Neural cell (in vitro differentiated cells): ENCODE results near the gene HM13. TPM values are rescaled to one million over a fixed set of nuclear protein-coding genes. Genes with fewer than 3 reads are reported as not detected.
"Not testable (repeated sequence)": the region's sequence is repeated elsewhere in the genome, so short reads cannot be mapped to it uniquely, and the experiment has no call there.

Source experiments
- H2AFZ ChIP-seq: fragments of 200-600, 300-800 bp; sonication (generic), shearing (Covaris generic); 2 replicates; pipeline ENCODE4 v1.6.0; 2014; ENCODE audit warnings: low read depth, mild to moderate bottlenecking, antibody characterized with exemption, low read length, moderate library complexity
- H3F3A ChIP-seq: fragments of 200-600 bp; shearing (Covaris generic); 2 replicates; pipeline ENCODE4 v1.6.1; 2016; ENCODE audit warnings: mild to moderate bottlenecking, moderate library complexity, mixed read lengths, antibody characterized with exemption, low read length; ENCODE audit not compliant: insufficient read depth, poor library complexity, severe bottlenecking
- H3K27ac ChIP-seq: fragments of 200-600, 300-800 bp; sonication (generic), shearing (Covaris generic); 2 replicates; pipeline ENCODE4 v1.5.1; 2014; ENCODE audit warnings: mild to moderate bottlenecking, low read length, moderate library complexity
- H3K27me3 ChIP-seq: fragments of 300-800, 200-600 bp; sonication (generic), shearing (Covaris generic); 2 replicates; pipeline ENCODE4 v1.6.0; 2014; ENCODE audit warnings: mild to moderate bottlenecking, low read depth, low read length, moderate library complexity; ENCODE audit not compliant: insufficient read depth
- H3K36me3 ChIP-seq: fragments of 300-800, 200-600 bp; sonication (generic), shearing (Covaris generic); 2 replicates; pipeline ENCODE4 v1.5.1; 2014; ENCODE audit warnings: mild to moderate bottlenecking, antibody characterized with exemption, low read length, moderate library complexity; ENCODE audit not compliant: insufficient read depth
- H3K4me2 ChIP-seq: fragments of 300-800, 200-600 bp; sonication (generic), shearing (Covaris generic); 2 replicates; pipeline ENCODE4 v1.6.0; 2014; ENCODE audit warnings: mild to moderate bottlenecking, low read length
- H3K4me3 ChIP-seq: fragments of 300-800, 200-600 bp; sonication (generic), shearing (Covaris generic); 2 replicates; pipeline ENCODE4 v1.5.1; 2014; ENCODE audit warnings: mild to moderate bottlenecking, low read length, moderate library complexity
- H3K79me2 ChIP-seq: fragments of 200-600 bp; shearing (Covaris generic); replicated peaks from 2 replicates; pipeline ENCODE4 v1.6.0; 2014; ENCODE audit warnings: mild to moderate bottlenecking, low read length, moderate library complexity; ENCODE audit not compliant: insufficient read depth
- H3K9ac ChIP-seq: fragments of 300-800, 200-600 bp; sonication (generic), shearing (Covaris generic); 2 replicates; pipeline ENCODE4 v1.6.1; 2016; ENCODE audit warnings: mild to moderate bottlenecking, low read length, mixed read lengths
- H3K9me2 ChIP-seq: fragments of 200-600 bp; shearing (Covaris generic); 2 replicates; pipeline ENCODE4 v1.6.1; 2016; ENCODE audit warnings: mild to moderate bottlenecking, low read length, mixed read lengths; ENCODE audit not compliant: insufficient read depth
- H3K9me3 ChIP-seq: fragments of 200-600, 300-800 bp; sonication (generic), shearing (Covaris generic); 2 replicates; pipeline ENCODE4 v1.6.1; 2016; ENCODE audit warnings: mild to moderate bottlenecking, mixed run types, low read length, moderate library complexity, mixed read lengths
- H4K20me1 ChIP-seq: fragments of 200-600 bp; shearing (Covaris generic); 2 replicates; pipeline ENCODE4 v1.6.1; 2016; ENCODE audit warnings: mild to moderate bottlenecking, mixed run types; ENCODE audit not compliant: insufficient read depth
- EP300 ChIP-seq: fragments of 450-650 bp; conservative IDR thresholded peaks from 2 replicates; pipeline ENCODE4 v1.6.1; 2014; ENCODE audit warnings: antibody characterized with exemption, mild to moderate bottlenecking, moderate library complexity; ENCODE audit not compliant: poor library complexity, severe bottlenecking
- EZH2 ChIP-seq: fragments of 200-600, 300-800 bp; shearing (Covaris generic), sonication (generic); IDR thresholded peaks from 2 replicates; pipeline ENCODE4 v1.6.1; 2014; ENCODE audit warnings: antibody characterized with exemption, low read length, borderline replicate concordance, mild to moderate bottlenecking; ENCODE audit not compliant: insufficient read depth, poor library complexity, severe bottlenecking
- MXI1 ChIP-seq: fragments of 450-650 bp; conservative IDR thresholded peaks from 2 replicates; pipeline ENCODE4 v1.6.1; 2014; ENCODE audit warnings: antibody characterized with exemption, mild to moderate bottlenecking; ENCODE audit not compliant: poor library complexity, severe bottlenecking
- POLR2AphosphoS5 ChIP-seq: IDR thresholded peaks from 2 replicates; pipeline ENCODE4 v1.6.1; 2012
- RAD21 ChIP-seq: fragments of 450-650 bp; conservative IDR thresholded peaks from 2 replicates; pipeline ENCODE4 v1.6.1; 2014; ENCODE audit warnings: antibody characterized with exemption, mild to moderate bottlenecking, moderate library complexity
- SMC3 ChIP-seq: fragments of 450-650 bp; conservative IDR thresholded peaks from 2 replicates; pipeline ENCODE4 v1.6.1; 2014; ENCODE audit warnings: antibody characterized with exemption, mild to moderate bottlenecking, moderate library complexity; ENCODE audit not compliant: poor library complexity
- TAF1 ChIP-seq: IDR thresholded peaks from 2 replicates; pipeline ENCODE4 v1.6.1; 2012; ENCODE audit warnings: low read depth
- polyA plus RNA-seq: library from polyadenylated mRNA; depleted of rRNA; stranded (reverse); fragments of >200 nt; gene quantifications from 2 replicates; pipeline ENCODE4 v1.2.3, GENCODE V29; 2014
- TF ChIP-seq, protein P1 (sequence below): IDR thresholded peaks from 2 replicates; pipeline ENCODE4 v1.6.1; 2012; ENCODE audit warnings: borderline replicate concordance
- TF ChIP-seq, protein P2 (sequence below): fragments of 450-650 bp; IDR thresholded peaks from 2 replicates; pipeline ENCODE4 v1.5.1; 2014; ENCODE audit warnings: antibody characterized with exemption, mild to moderate bottlenecking, moderate library complexity; ENCODE audit not compliant: poor library complexity, severe bottlenecking

The HM13 gene
- polyA plus RNA-seq, 1 donor from 2014 or later: 95.4 TPM

DNA sequence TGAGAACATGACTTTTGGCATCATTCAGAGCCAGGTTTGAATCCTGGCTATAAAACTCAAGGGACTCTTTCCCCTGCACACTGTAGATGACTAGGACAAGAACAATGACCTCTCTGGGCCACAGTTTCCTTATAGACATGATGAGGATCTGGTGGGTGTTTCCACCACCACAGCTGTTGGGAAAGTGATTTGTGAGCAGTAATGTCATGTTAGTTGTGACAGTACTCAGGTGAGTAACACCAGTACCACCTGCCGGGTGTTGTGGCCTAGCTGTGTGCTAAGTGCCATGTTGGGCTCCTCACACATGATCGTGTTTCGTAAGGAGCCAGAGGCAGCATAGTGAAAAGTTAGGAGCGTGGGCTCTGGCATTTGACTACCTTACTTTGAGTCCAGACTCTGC lies 24.1 kb downstream of the HM13 start:
- Histone ChIP-seq H3K9me3 (no peaks in the 10 kb centered on the region), H3K27ac (no peak overlapping the region), H3K79me2 (no peaks in the 10 kb centered on the region), H3K4me3 (no peak overlapping the region), H3K4me2 (no peak overlapping the region), H4K20me1 (no peaks in the 10 kb centered on the region), H3K27me3 (no peaks in the 10 kb centered on the region), H2AFZ (no peak overlapping the region), H3K9ac (no peak overlapping the region), H3F3A (no peaks in the 10 kb centered on the region), H3K9me2 (no peaks in the 10 kb centered on the region), H3K36me3 (peaks cover 14% of the 10 kb centered on the region)
- TF ChIP-seq POLR2AphosphoS5 (no peak), EZH2 (no peak), TAF1 (no peak), RAD21 (no peak), MXI1 (no peak), EP300 (no peak), SMC3 (no peak)
- TF ChIP-seq, protein P1, sequence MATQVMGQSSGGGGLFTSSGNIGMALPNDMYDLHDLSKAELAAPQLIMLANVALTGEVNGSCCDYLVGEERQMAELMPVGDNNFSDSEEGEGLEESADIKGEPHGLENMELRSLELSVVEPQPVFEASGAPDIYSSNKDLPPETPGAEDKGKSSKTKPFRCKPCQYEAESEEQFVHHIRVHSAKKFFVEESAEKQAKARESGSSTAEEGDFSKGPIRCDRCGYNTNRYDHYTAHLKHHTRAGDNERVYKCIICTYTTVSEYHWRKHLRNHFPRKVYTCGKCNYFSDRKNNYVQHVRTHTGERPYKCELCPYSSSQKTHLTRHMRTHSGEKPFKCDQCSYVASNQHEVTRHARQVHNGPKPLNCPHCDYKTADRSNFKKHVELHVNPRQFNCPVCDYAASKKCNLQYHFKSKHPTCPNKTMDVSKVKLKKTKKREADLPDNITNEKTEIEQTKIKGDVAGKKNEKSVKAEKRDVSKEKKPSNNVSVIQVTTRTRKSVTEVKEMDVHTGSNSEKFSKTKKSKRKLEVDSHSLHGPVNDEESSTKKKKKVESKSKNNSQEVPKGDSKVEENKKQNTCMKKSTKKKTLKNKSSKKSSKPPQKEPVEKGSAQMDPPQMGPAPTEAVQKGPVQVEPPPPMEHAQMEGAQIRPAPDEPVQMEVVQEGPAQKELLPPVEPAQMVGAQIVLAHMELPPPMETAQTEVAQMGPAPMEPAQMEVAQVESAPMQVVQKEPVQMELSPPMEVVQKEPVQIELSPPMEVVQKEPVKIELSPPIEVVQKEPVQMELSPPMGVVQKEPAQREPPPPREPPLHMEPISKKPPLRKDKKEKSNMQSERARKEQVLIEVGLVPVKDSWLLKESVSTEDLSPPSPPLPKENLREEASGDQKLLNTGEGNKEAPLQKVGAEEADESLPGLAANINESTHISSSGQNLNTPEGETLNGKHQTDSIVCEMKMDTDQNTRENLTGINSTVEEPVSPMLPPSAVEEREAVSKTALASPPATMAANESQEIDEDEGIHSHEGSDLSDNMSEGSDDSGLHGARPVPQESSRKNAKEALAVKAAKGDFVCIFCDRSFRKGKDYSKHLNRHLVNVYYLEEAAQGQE: no peak
- TF ChIP-seq, protein P2, sequence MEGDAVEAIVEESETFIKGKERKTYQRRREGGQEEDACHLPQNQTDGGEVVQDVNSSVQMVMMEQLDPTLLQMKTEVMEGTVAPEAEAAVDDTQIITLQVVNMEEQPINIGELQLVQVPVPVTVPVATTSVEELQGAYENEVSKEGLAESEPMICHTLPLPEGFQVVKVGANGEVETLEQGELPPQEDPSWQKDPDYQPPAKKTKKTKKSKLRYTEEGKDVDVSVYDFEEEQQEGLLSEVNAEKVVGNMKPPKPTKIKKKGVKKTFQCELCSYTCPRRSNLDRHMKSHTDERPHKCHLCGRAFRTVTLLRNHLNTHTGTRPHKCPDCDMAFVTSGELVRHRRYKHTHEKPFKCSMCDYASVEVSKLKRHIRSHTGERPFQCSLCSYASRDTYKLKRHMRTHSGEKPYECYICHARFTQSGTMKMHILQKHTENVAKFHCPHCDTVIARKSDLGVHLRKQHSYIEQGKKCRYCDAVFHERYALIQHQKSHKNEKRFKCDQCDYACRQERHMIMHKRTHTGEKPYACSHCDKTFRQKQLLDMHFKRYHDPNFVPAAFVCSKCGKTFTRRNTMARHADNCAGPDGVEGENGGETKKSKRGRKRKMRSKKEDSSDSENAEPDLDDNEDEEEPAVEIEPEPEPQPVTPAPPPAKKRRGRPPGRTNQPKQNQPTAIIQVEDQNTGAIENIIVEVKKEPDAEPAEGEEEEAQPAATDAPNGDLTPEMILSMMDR: no peak

DNA sequence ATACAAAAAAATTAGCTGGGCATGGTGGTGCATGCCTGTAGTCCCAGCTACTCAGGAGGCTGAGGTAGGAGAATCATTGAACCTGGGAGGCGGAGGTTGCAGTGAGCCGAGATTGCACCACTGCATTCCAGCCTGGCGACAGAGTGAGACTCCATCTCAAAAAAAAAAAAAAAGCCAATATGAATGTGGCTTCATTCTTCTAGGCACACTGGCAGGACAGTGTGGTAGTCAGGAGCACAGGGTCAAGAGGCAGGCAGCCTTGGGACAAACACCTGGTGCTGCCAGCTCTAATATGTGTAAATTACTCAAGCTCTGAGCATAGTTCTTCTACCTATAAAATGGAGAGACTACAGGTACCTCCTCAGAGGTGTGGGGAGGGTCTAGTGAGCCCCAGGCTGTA lies 25.4 kb downstream of the HM13 start:
- H3K27me3 ChIP-seq, H3K27ac ChIP-seq, H3K4me2 ChIP-seq, H4K20me1 ChIP-seq, H3K9me3 ChIP-seq, H3F3A ChIP-seq, H2AFZ ChIP-seq, H3K9ac ChIP-seq, H3K79me2 ChIP-seq, H3K4me3 ChIP-seq, H3K9me2 ChIP-seq: not testable (repeated sequence)
- peaks cover 14% of the 10 kb centered on the region for H3K36me3 ChIP-seq

DNA sequence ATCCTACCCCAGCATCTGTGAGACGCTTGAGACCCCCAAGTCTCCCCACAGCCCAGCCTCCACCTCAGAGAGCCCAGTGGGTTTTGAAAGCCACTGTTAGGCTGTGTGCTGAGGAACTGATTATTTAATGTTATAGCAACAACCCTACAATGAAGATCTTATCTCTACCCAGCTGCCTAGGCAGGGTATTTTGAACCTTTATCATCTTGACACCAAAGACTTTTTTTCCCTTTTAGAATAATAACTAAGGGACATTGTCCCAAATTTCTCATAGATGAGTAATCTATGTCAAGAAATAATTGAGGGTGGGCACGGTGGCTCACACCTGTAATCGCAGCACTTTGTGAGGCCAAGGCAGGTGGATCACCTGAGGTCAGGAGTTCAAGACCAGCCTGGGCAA lies 26.2 kb downstream of the HM13 start:
- no peak for TF ChIP-seq MXI1
- TF ChIP-seq POLR2AphosphoS5: no peak
- no peak for TF ChIP-seq TAF1
- TF ChIP-seq SMC3: no peak
- no peak for TF ChIP-seq EP300
- no peak for TF ChIP-seq EZH2
- TF ChIP-seq, protein P2: no peak
- no peak for TF ChIP-seq RAD21
- TF ChIP-seq, protein P1: no peak
- Histone ChIP-seq H3K4me2 (no peak overlapping the region), H3K27ac (no peak overlapping the region), H3K9me2 (no peaks in the 10 kb centered on the region), H4K20me1 (no peaks in the 10 kb centered on the region), H3K36me3 (peaks cover 14% of the 10 kb centered on the region), H2AFZ (no peak overlapping the region), H3K79me2 (no peaks in the 10 kb centered on the region), H3K27me3 (no peaks in the 10 kb centered on the region), H3K9ac (no peak overlapping the region), H3K4me3 (no peak overlapping the region), H3K9me3 (no peaks in the 10 kb centered on the region), H3F3A (no peaks in the 10 kb centered on the region)
